HL-60/S4 (cell line): Measurements from ENCODE around the gene GABPA.
"Not testable (repeated sequence)": the region's sequence is repeated elsewhere in the genome, so short reads cannot be mapped to it uniquely, and the experiment has no call there.

ENCODE experiments used
- in situ Hi-C: fragments of 300-500 bp; cut with MboI; formaldehyde crosslinking; loops from 2 replicates; pipeline ENCODE4 v1.14.3; 2022; ENCODE audit warnings: low sequenced_read_pairs

GABPA gene

GRCh38 chr21:25735646-25736597 is 1.1 kb downstream of the GABPA start:
- in situ Hi-C loops, result no loop called here

- in situ Hi-C loops, result no loop called here
These were observed 2.6 kb downstream of the GABPA start for GRCh38 chr21:25737421-25737820.

- in situ Hi-C loops, result no loop called here
These were observed 8.1 kb downstream of the GABPA start for GRCh38 chr21:25742900-25743299.

GRCh38 chr21:25744854-25745253 is 10.1 kb downstream of the GABPA start:
- in situ Hi-C loops, result no loop called here

GRCh38 chr21:25750085-25750484 is 15.3 kb downstream of the GABPA start:
- in situ Hi-C loops, result no loop called here

- in situ Hi-C loops, result no loop called here
These were observed 17.6 kb downstream of the GABPA start for GRCh38 chr21:25752416-25752815.

GRCh38 chr21:25756190-25756932 is 21.6 kb downstream of the GABPA start:
- in situ Hi-C loops, result no loop called here

- in situ Hi-C loops, result no loop called here
These were observed 22.8 kb downstream of the GABPA start for GRCh38 chr21:25757531-25757930.

GRCh38 chr21:25759573-25759972 is 24.8 kb downstream of the GABPA start:
- in situ Hi-C loops, result no loop called here

GRCh38 chr21:25760061-25760460 is 25.3 kb downstream of the GABPA start:
- in situ Hi-C loops, result no loop called here

- in situ Hi-C loops, result no loop called here
These were observed 25.9 kb downstream of the GABPA start for GRCh38 chr21:25760677-25761076.

GRCh38 chr21:25764065-25764464 is 29.3 kb downstream of the GABPA start:
- in situ Hi-C loops, result no loop called here

GRCh38 chr21:25767921-25768320 is 33.1 kb downstream of the GABPA start:
- in situ Hi-C loops, result no loop called here

- in situ Hi-C loops, result no loop called here
These were observed 37.9 kb downstream of the GABPA start for GRCh38 chr21:25772686-25773085.

- in situ Hi-C loops, result no loop called here
These were observed 41.7 kb downstream of the GABPA start for GRCh38 chr21:25776440-25776839.

GRCh38 chr21:25778126-25778875 is 43.5 kb downstream of the GABPA start:
- in situ Hi-C loops, result not testable (repeated sequence)

GRCh38 chr21:25788677-25789076 is 53.9 kb downstream of the GABPA start:
- in situ Hi-C loops, result no loop called here

- in situ Hi-C loops, result no loop called here
These were observed 55.5 kb downstream of the GABPA start for GRCh38 chr21:25790122-25790877.

- in situ Hi-C loops, result no loop called here
These were observed 56.1 kb downstream of the GABPA start for GRCh38 chr21:25790878-25791204.

GRCh38 chr21:25791319-25791718 is 56.5 kb downstream of the GABPA start:
- in situ Hi-C loops, result no loop called here
